Measurements from ENCODE around the gene SLC6A13.

GRCh38 chr12:234019-234418, 28.6 kb downstream of the SLC6A13 start:
- TF ChIP-seq CTCF (IDR thresholded peaks at IDR 0.05) (no peak), POLR2A (IDR thresholded peaks at IDR 0.05) (no peak), POLR2AphosphoS5 (IDR thresholded peaks at IDR 0.05) (no peak)
